PFSK-1 (cell line): Measurements from ENCODE around the gene UBE3B.

Source experiments
- FOXP2 ChIP-seq: optimal IDR thresholded peaks from 2 replicates; pipeline ENCODE3; 2011; ENCODE audit warnings: borderline replicate concordance, control low read depth, inconsistent platforms; ENCODE audit not compliant: insufficient read depth; ENCODE audit errors: extremely low read length, extremely low read depth
- POLR2AphosphoS5 ChIP-seq: IDR thresholded peaks from 2 replicates; pipeline ENCODE4 v1.6.1; 2012; ENCODE audit warnings: low read depth, mild to moderate bottlenecking, control low read depth, low read length, moderate library complexity
- SIN3A ChIP-seq: IDR thresholded peaks from 2 replicates; pipeline ENCODE4 v1.6.1; 2012; ENCODE audit warnings: mild to moderate bottlenecking, low read length, moderate library complexity, borderline replicate concordance; ENCODE audit not compliant: insufficient read depth
- TAF1 ChIP-seq: IDR thresholded peaks from 2 replicates; pipeline ENCODE4 v1.6.1; 2012; ENCODE audit warnings: low read length, control low read depth, borderline replicate concordance; ENCODE audit not compliant: insufficient read depth
- TF ChIP-seq, protein P1 (sequence below), 2 experiments: IDR thresholded peaks; 2 replicates each; pipeline versions ENCODE4 v1.6.1 to v1.8.0; 2011 to 2012; ENCODE audit warnings: low read depth in 2 of 2, low read length in 2 of 2, control low read depth in 1 of 2, inconsistent platforms in 1 of 2, mild to moderate bottlenecking in 1 of 2, moderate library complexity in 1 of 2; ENCODE audit not compliant: insufficient read depth in 1 of 2

The UBE3B gene

DNA sequence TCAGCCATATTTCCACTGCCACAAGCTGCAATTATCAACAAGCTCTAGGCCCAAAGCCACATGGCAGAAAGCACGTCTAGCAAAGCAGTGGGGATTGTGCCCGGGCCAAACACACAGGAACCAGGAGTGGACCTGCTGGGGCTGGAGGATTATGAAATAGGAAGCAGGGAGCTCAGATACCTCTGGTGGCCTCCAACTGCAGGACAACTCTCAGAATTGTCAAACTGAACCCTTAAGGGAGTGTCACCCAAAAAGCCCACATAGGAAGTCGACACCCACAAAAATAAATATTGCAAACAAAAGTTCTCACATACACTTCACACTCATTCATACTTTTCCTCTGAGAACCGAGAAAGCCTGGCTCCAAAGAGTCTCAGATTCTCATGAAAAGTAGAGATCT, 26.5 kb upstream of the UBE3B start:
- TF ChIP-seq TAF1 = no peak
- TF ChIP-seq, protein P1, sequence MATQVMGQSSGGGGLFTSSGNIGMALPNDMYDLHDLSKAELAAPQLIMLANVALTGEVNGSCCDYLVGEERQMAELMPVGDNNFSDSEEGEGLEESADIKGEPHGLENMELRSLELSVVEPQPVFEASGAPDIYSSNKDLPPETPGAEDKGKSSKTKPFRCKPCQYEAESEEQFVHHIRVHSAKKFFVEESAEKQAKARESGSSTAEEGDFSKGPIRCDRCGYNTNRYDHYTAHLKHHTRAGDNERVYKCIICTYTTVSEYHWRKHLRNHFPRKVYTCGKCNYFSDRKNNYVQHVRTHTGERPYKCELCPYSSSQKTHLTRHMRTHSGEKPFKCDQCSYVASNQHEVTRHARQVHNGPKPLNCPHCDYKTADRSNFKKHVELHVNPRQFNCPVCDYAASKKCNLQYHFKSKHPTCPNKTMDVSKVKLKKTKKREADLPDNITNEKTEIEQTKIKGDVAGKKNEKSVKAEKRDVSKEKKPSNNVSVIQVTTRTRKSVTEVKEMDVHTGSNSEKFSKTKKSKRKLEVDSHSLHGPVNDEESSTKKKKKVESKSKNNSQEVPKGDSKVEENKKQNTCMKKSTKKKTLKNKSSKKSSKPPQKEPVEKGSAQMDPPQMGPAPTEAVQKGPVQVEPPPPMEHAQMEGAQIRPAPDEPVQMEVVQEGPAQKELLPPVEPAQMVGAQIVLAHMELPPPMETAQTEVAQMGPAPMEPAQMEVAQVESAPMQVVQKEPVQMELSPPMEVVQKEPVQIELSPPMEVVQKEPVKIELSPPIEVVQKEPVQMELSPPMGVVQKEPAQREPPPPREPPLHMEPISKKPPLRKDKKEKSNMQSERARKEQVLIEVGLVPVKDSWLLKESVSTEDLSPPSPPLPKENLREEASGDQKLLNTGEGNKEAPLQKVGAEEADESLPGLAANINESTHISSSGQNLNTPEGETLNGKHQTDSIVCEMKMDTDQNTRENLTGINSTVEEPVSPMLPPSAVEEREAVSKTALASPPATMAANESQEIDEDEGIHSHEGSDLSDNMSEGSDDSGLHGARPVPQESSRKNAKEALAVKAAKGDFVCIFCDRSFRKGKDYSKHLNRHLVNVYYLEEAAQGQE (IDR thresholded peaks at IDR 0.05; ENCODE audit: insufficient read depth in 1 of 2, low read depth in 2 of 2, low read length in 2 of 2) = no peak
- no peak for TF ChIP-seq FOXP2
- no peak for TF ChIP-seq POLR2AphosphoS5
- TF ChIP-seq SIN3A = no peak

DNA sequence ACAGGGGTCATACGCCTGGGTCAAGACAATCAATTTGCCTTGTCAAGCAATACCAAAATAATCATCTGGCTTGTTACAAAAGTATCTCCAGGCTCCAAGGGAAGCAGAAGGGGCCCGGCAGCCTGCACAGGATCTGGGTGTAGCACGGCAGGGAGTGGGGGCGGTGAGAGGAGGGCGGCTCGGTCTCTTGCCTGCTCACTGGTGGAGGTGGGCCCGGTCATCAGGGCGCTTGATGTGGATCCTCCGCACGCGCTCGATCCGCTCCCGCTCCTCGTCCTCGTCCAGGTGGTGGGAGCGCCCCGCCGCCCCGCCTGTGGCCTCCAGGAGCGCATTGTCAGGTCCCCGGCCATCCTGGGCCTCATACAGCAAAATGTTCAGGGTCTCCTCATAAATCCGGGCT, 26.0 kb upstream of the UBE3B start:
- no peak for TF ChIP-seq POLR2AphosphoS5
- no peak for TF ChIP-seq FOXP2
- TF ChIP-seq, protein P1 (IDR thresholded peaks at IDR 0.05; ENCODE audit: insufficient read depth in 1 of 2, low read depth in 2 of 2, low read length in 2 of 2) = no peak
- no peak for TF ChIP-seq SIN3A
- no peak for TF ChIP-seq TAF1

DNA sequence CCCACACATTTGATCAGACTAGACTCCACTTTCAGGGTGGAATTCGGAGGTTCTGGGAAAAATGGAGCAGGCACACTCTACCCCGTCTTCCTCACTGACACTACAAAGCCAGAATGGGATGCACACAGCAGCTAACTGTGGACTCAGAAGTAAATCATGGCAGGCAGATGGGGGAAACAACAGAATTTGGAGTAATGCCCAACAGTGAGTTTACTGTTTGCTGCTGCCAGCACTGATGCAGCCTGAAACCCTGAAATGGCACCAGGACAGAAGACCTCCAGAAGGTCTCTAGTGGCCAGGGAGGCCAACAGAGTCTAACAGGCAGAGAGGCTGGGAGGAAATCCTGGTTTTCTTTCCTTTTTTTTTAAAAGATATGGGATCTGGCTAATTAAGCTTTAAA, 24.9 kb upstream of the UBE3B start:
- no peak for TF ChIP-seq SIN3A

DNA sequence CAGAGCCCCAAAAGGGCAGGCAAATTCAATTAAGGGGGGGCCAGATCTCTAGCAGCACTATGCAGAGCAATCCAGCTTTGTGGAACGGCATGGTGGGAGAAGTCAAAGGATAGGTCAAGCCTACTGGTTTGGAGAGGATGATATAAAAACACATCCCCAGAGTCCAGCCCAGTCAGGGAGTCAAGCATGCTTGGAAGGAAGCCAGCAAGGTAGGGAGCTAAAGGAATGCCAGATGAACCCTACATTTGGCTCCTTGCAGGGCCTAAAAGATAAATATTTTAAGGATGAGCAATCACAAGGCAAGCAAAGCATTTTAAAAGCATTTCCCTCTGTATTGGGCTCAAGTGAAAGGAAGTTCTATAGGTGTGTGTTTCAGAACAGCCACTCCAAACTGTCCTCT, 21.7 kb upstream of the UBE3B start:
- TF ChIP-seq FOXP2 (no peak), SIN3A (no peak), POLR2AphosphoS5 (no peak), TAF1 (no peak)
- TF ChIP-seq, protein P1 (IDR thresholded peaks at IDR 0.05; ENCODE audit: insufficient read depth in 1 of 2, low read depth in 2 of 2, low read length in 2 of 2) = no peak

DNA sequence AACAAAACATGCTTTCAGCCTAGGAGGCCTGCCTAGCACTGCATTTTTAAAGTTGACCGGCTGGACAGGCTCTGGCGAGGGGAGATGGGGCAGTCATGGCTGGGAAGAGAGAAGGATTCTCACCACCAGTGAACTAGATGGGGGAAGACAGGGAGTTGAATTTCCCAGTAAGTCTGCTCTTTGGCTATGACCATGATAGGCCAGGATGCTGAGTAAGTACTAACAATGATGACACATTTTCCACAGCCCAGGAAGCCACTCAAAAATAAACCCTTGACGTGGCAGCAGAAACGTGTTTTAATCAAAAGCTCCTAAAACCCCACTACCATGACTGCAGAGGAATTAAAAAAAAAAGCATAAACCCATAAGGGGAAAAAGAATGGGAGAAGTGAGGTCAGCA, 19.3 kb upstream of the UBE3B start:
- TF ChIP-seq, protein P1 (IDR thresholded peaks at IDR 0.05; ENCODE audit: insufficient read depth in 1 of 2, low read depth in 2 of 2, low read length in 2 of 2) = no peak
- no peak for TF ChIP-seq SIN3A

DNA sequence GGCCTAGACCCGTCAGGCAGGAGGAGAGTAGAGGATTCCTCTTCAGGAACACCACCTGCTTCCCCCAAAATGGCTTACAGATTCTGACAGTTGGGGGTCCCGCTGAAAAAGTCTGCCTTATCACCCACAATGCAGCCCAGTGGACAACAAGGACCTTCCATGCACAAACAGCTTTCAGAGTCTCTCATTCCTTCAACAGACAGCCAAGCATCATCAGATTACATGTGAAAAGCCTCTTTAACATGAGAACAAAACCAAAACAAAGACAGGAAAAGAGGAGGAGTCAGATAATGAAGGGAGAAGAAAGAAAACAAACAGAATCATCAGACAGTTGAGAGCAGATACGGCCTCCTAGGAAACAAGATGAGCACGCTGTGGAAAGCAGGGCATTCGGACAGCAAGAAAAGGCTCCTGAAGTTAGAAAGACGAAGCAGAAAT, 18.6 kb upstream of the UBE3B start:
- TF ChIP-seq, protein P1 (IDR thresholded peaks at IDR 0.05; ENCODE audit: insufficient read depth in 1 of 2, low read depth in 2 of 2, low read length in 2 of 2) = no peak
- no peak for TF ChIP-seq TAF1
- no peak for TF ChIP-seq POLR2AphosphoS5
- TF ChIP-seq FOXP2 = no peak
- TF ChIP-seq SIN3A = no peak
